K562 (cell line): ENCODE measurements around the gene CARMIL3. TPM values are rescaled to one million over a fixed set of nuclear protein-coding genes. Genes with fewer than 3 reads are reported as not detected.

Experiments
- DEAF1 ChIP-seq: fragments of 450-650 bp; formaldehyde crosslinking; IDR thresholded peaks from 2 replicates; pipeline ENCODE4 v1.4.0; 2020; ENCODE audit warnings: mild to moderate bottlenecking, moderate library complexity
- IFI16 ChIP-seq: fragments of 250-450 bp; sonication (Bioruptor Pico); IDR thresholded peaks from 2 replicates; pipeline ENCODE4 v2.1.2; 2022; ENCODE audit warnings: mild to moderate bottlenecking, inconsistent platforms
- KDM2B ChIP-seq: fragments of 250-450 bp; sonication (Bioruptor Pico); IDR thresholded peaks from 2 replicates; pipeline ENCODE4 v1.8.0; 2021; ENCODE audit warnings: mild to moderate bottlenecking, moderate library complexity
- NKRF ChIP-seq: fragments of 450-650 bp; IDR thresholded peaks from 2 replicates; pipeline ENCODE4 v1.6.1; 2016; ENCODE audit warnings: borderline replicate concordance
- PYGO2 ChIP-seq: fragments of 450-650 bp; IDR thresholded peaks from 2 replicates; pipeline ENCODE4 v1.6.1; 2016; ENCODE audit warnings: mild to moderate bottlenecking, missing genetic modification characterization, moderate library complexity, missing compliant biosample characterization
- SAP30 ChIP-seq: fragments of 200-600 bp; sonication (generic); IDR thresholded peaks from 2 replicates; pipeline ENCODE4 v1.6.1; 2012; ENCODE audit warnings: borderline replicate concordance, low read depth, mild to moderate bottlenecking, moderate library complexity, low read length, control low read depth, inconsistent platforms; ENCODE audit not compliant: insufficient read depth, poor library complexity, severe bottlenecking
- U2AF2 ChIP-seq: fragments of 200-400 bp; formaldehyde crosslinking; optimal IDR thresholded peaks from 2 replicates; pipeline ENCODE3; 2017; ENCODE audit warnings: low read depth, mild to moderate bottlenecking, low read length
- ZNF589 ChIP-seq: fragments of 200-800 bp; sonication (Bioruptor generic); IDR thresholded peaks from 2 replicates; pipeline ENCODE4 v1.6.1; 2016; ENCODE audit warnings: low read depth, missing genetic modification characterization, missing compliant biosample characterization
- ZNF609 ChIP-seq: sonication (generic); formaldehyde crosslinking; IDR thresholded peaks from 2 replicates; pipeline ENCODE4 v1.8.1; 2023; ENCODE audit warnings: missing genetic modification reagents, mild to moderate bottlenecking, borderline replicate concordance
- polyA plus RNA-seq, 8 experiments: library from polyadenylated mRNA; depleted of rRNA in 4 of 8; stranded (reverse) in 5 of 8; unstranded in 3 of 8; fragments of >200 nt; fragmentation: Nextera tagmentation in 2 of 8; fragmentation: Illumina TruSeq in 1 of 8; extraction: Ambion mirVana in 2 of 8; extraction: Trizol in 1 of 8; gene quantifications; 2 replicates each; pipeline versions ENCODE4 v1.2.1 to v1.2.3, GENCODE V29; 2011 to 2014; ENCODE audit warnings: inconsistent platforms in 1 of 8, missing spikeins in 1 of 8
- total RNA-seq, 7 experiments: library from RNA; depleted of rRNA in 6 of 7; stranded (reverse); fragments of >200 nt in 6 of 7; fragmentation: Illumina TruSeq in 2 of 7; extraction: Trizol in 2 of 7; gene quantifications; 2 replicates each; pipeline versions ENCODE4 v1.2.1 to v1.2.3, GENCODE V29; 2011 to 2021; ENCODE audit warnings: low replicate concordance in 1 of 7

CARMIL3 gene
- total and polyA plus RNA-seq, 9 of the 15 experiments (the other 6 are each of a cell fraction or from before 2014, with no cell fraction given) = 0.01 to 0.11 (median 0.05) TPM; not detected in 5

- TF ChIP-seq DEAF1 (CRISPR knock-in tag) (0 out of 2 replicates have a peak, but pooled peaks have one; percentile 37), SAP30 (no peak), NKRF (peak; percentile 69), ZNF589 (CRISPR knock-in tag) (peak; percentile 82), U2AF2 (no peak), PYGO2 (tag) (no peak), KDM2B (CRISPR knock-in tag) (0 out of 2 replicates have a peak, but pooled peaks have one; percentile 33), IFI16 (CRISPR knock-in tag) (no peak), ZNF609 (CRISPR knock-in tag) (no peak)
Measured at GRCh38 chr14:24113801-24114531, 62.2 kb downstream of the CARMIL3 start (continued).
